ENCODE measurements around the gene TMEM150C.

- TF ChIP-seq TAF1 (IDR thresholded peaks at IDR 0.05; ENCODE audit: low read depth, low read length) (no peak), POLR2AphosphoS5 (IDR thresholded peaks at IDR 0.05; ENCODE audit: low read depth, low read length) (no peak; the same call in 1 of the 2 replicates)
Measured at GRCh38 chr4:82458729-82459128, 103.1 kb downstream of the TMEM150C start.
